SK-N-SH (cell line): ENCODE measurements around the gene OR2B3. TPM values are rescaled to one million over a fixed set of nuclear protein-coding genes. Genes with fewer than 3 reads are reported as not detected.

Experiments used
- CTCF ChIA-PET: fragments of 300-600, 350-600 bp; formaldehyde crosslinking; extraction: SDS; loops from one replicate; lab custom pipeline; 2021; lab: Yijun Ruan, JAX
- POLR2A ChIA-PET: fragments of 350-600 bp; sonication (Branson Sonifier 250); formaldehyde crosslinking; extraction: SDS; loops from one replicate; lab custom pipeline; 2020; ENCODE audit warnings: antibody characterized with exemption, inconsistent platforms; lab: Yijun Ruan, JAX
- DNase-seq: peaks from one replicate; pipeline ENCODE4 v3.0.0; 2012
- H2AFZ ChIP-seq: fragments of 200-600 bp; sonication (generic); 2 replicates; pipeline ENCODE4 v1.8.1; 2016; ENCODE audit warnings: antibody characterized with exemption, mild to moderate bottlenecking, low read depth
- H3F3A ChIP-seq: fragments of 200-600 bp; sonication (generic); replicated peaks from 2 replicates; pipeline ENCODE3; 2016; ENCODE audit warnings: antibody characterized with exemption, mild to moderate bottlenecking; ENCODE audit not compliant: insufficient read depth
- H3K27ac ChIP-seq, 2 experiments: fragments of 200-500 bp in 1 of 2; fragments of 200-600 bp in 1 of 2; sonication (Bioruptor generic) in 1 of 2; sonication (generic), shearing (Covaris generic) in 1 of 2; 2 replicates each; pipeline versions ENCODE4 v1.5.1 to v1.6.1; 2014 to 2016; ENCODE audit warnings: low read depth in 2 of 2, inconsistent platforms in 1 of 2, low read length in 1 of 2, mild to moderate bottlenecking in 1 of 2, mixed read lengths in 1 of 2
- H3K27me3 ChIP-seq: fragments of 200-600 bp; sonication (generic), shearing (Covaris generic); 2 replicates; pipeline ENCODE4 v1.6.1; 2016; ENCODE audit warnings: mixed run types; ENCODE audit not compliant: insufficient read depth
- H3K36me3 ChIP-seq, 2 experiments: fragments of 200-500 bp in 1 of 2; fragments of 200-600 bp in 1 of 2; sonication (Bioruptor generic) in 1 of 2; sonication (generic) in 1 of 2; replicated peaks in 1 of 2; 2 replicates each; pipeline versions ENCODE3 to v1.5.1; 2014 to 2016; ENCODE audit warnings: low read length in 1 of 2, mild to moderate bottlenecking in 1 of 2; ENCODE audit not compliant: insufficient read depth in 2 of 2, control insufficient read depth in 1 of 2
- H3K4me1 ChIP-seq, 2 experiments: fragments of 200-500 bp in 1 of 2; fragments of 200-600 bp in 1 of 2; sonication (Bioruptor generic) in 1 of 2; sonication (generic), shearing (Covaris generic) in 1 of 2; 2 replicates each; pipeline versions ENCODE4 v1.5.1 to v1.6.1; 2014 to 2016; ENCODE audit warnings: low read depth in 1 of 2, low read length in 1 of 2, mixed run types in 1 of 2; ENCODE audit not compliant: insufficient read depth in 2 of 2, control insufficient read depth in 1 of 2
- H3K4me2 ChIP-seq: fragments of 200-600 bp; sonication (generic), shearing (Covaris generic); 2 replicates; pipeline ENCODE4 v1.6.1; 2017; ENCODE audit warnings: mixed run types
- H3K4me3 ChIP-seq, 2 experiments: fragments of 200-500 bp in 1 of 2; fragments of 200-600 bp in 1 of 2; sonication (Bioruptor generic) in 1 of 2; sonication (generic), shearing (Covaris generic) in 1 of 2; 2 replicates each; pipeline versions ENCODE4 v1.5.1 to v1.8.1; 2014 to 2016; ENCODE audit warnings: low read depth in 2 of 2, inconsistent platforms in 1 of 2, low read length in 1 of 2, mild to moderate bottlenecking in 1 of 2, mixed read lengths in 1 of 2, moderate library complexity in 1 of 2
- H3K79me2 ChIP-seq: fragments of 200-600 bp; sonication (generic); 2 replicates; pipeline ENCODE4 v1.8.1; 2017; ENCODE audit warnings: mild to moderate bottlenecking; ENCODE audit not compliant: insufficient read depth
- H3K9ac ChIP-seq: fragments of 200-600 bp; sonication (generic); 2 replicates; pipeline ENCODE4 v1.6.1; 2017; ENCODE audit warnings: mixed run types
- H3K9me2 ChIP-seq: fragments of 200-600 bp; sonication (generic); 2 replicates; pipeline ENCODE4 v1.6.1; 2017; ENCODE audit warnings: mixed run types
- H3K9me3 ChIP-seq: fragments of 200-600 bp; sonication (generic); 2 replicates; pipeline ENCODE4 v1.6.1; 2017; ENCODE audit warnings: mixed run types, mild to moderate bottlenecking, moderate library complexity
- H4K20me1 ChIP-seq: fragments of 200-600 bp; sonication (generic); 2 replicates; pipeline ENCODE4 v1.6.1; 2017; ENCODE audit warnings: mild to moderate bottlenecking, mixed run types; ENCODE audit not compliant: insufficient read depth
- CHD2 ChIP-seq: fragments of 150-350 bp; IDR thresholded peaks from 2 replicates; pipeline ENCODE4 v1.6.1; 2018; ENCODE audit warnings: low read length; ENCODE audit not compliant: partially characterized antibody
- ELF1 ChIP-seq: IDR thresholded peaks from 2 replicates; pipeline ENCODE4 v1.4.0; 2012
- FOXJ3 ChIP-seq: sonication (generic); formaldehyde crosslinking; IDR thresholded peaks from 2 replicates; pipeline ENCODE4 v1.5.1; 2020; ENCODE audit warnings: mild to moderate bottlenecking, missing genetic modification reagents
- GABPA ChIP-seq: IDR thresholded peaks from 2 replicates; pipeline ENCODE4 v1.4.0; 2012; ENCODE audit warnings: low read depth, mild to moderate bottlenecking
- GATA2 ChIP-seq: sonication (generic); formaldehyde crosslinking; IDR thresholded peaks from 2 replicates; pipeline ENCODE4 v1.5.0; 2020; ENCODE audit warnings: mild to moderate bottlenecking, missing genetic modification reagents
- JUND ChIP-seq: IDR thresholded peaks from 2 replicates; pipeline ENCODE4 v1.4.0; 2012
- MAX ChIP-seq: IDR thresholded peaks from 2 replicates; pipeline ENCODE4 v1.4.0; 2012; ENCODE audit warnings: low read depth
- MEF2A ChIP-seq: IDR thresholded peaks from 2 replicates; pipeline ENCODE4 v1.4.0; 2012; ENCODE audit warnings: low read depth, borderline replicate concordance
- MXI1 ChIP-seq: IDR thresholded peaks from 2 replicates; pipeline ENCODE4 v1.6.1; 2012; ENCODE audit warnings: mild to moderate bottlenecking, low read depth, low read length, improper control_type of control experiment
- NFIC ChIP-seq: IDR thresholded peaks from 2 replicates; pipeline ENCODE4 v1.4.0; 2012; ENCODE audit warnings: borderline replicate concordance
- NRF1 ChIP-seq: IDR thresholded peaks from 2 replicates; pipeline ENCODE4 v1.6.1; 2012; ENCODE audit warnings: low read depth, mild to moderate bottlenecking, low read length
- POLR2AphosphoS5 ChIP-seq: IDR thresholded peaks from 2 replicates; pipeline ENCODE4 v1.6.1; 2012; ENCODE audit warnings: low read depth, low read length
- RAD21 ChIP-seq: IDR thresholded peaks from 2 replicates; pipeline ENCODE4 v1.6.1; 2012; ENCODE audit warnings: mild to moderate bottlenecking, low read length
- RCOR1 ChIP-seq: fragments of 150-350 bp; IDR thresholded peaks from 2 replicates; pipeline ENCODE4 v1.6.1; 2017; ENCODE audit warnings: antibody characterized with exemption, low read length
- SMC3 ChIP-seq: IDR thresholded peaks from 2 replicates; pipeline ENCODE4 v1.6.1; 2012; ENCODE audit warnings: low read depth, low read length, improper control_type of control experiment
- TCF12 ChIP-seq: IDR thresholded peaks from 2 replicates; pipeline ENCODE4 v1.4.0; 2012
- WGBS: methylation state at CpG from one replicate; pipeline ENCODE4 v1.1.6; 2017; ENCODE audit warnings: low lambda C conversion rate; 5-methylcytosine and 5-hydroxymethylcytosine counted together
- polyA plus RNA-seq, 3 experiments: library from polyadenylated mRNA; depleted of rRNA; stranded (reverse); fragments of >200 nt; gene quantifications; 2 replicates each; pipeline ENCODE4 v1.2.3, GENCODE V29; 2012
- TF ChIP-seq, protein P1 (sequence below): IDR thresholded peaks from 2 replicates; pipeline ENCODE4; 2012
- TF ChIP-seq, protein P2 (sequence below): fragments of 200-600 bp; sonication (generic); IDR thresholded peaks from 2 replicates; pipeline ENCODE4 v1.6.1; 2017; ENCODE audit warnings: antibody characterized with exemption, mild to moderate bottlenecking, moderate library complexity

OR2B3 gene
- polyA plus RNA-seq, 1 of the 3 experiments (the other 2 are of a cell fraction), result not detected

DNA sequence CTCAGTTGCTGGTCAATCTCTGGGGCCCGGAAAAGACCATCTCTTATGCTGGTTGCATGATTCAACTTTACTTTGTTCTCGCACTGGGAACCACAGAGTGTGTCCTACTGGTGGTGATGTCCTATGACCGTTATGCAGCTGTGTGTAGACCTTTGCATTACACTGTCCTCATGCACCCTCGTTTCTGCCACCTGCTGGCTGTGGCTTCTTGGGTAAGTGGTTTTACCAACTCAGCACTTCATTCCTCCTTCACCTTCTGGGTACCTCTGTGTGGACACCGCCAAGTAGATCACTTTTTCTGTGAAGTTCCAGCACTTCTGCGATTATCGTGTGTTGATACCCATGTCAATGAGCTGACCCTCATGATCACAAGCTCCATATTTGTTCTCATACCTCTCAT lies 25.0 kb upstream of the OR2B3 start:
- WGBS, result 10% methylated on average over 7 of the region's 7 CpGs
- H3K79me2 ChIP-seq, result no peaks in the 10 kb centered on the region
- no peaks in the 10 kb centered on the region for H4K20me1 ChIP-seq
- H3K9me3 ChIP-seq, result no peaks in the 10 kb centered on the region
- H2AFZ ChIP-seq, result no peak overlapping the region
- no peak for DNase-seq
- H3K9ac ChIP-seq, result no peak overlapping the region
- H3K9me2 ChIP-seq, result no peaks in the 10 kb centered on the region
- ChIA-PET CTCF (no interaction called here), POLR2A (no interaction called here)
- H3K4me1 ChIP-seq, result no peaks in the 10 kb centered on the region
- no peaks in the 10 kb centered on the region for H3K36me3 ChIP-seq
- no peaks in the 10 kb centered on the region for H3K27me3 ChIP-seq
- TF ChIP-seq MXI1 (no peak), FOXJ3 (CRISPR knock-in tag) (no peak), NFIC (no peak), GATA2 (CRISPR knock-in tag) (no peak), RAD21 (no peak), NRF1 (no peak), TCF12 (no peak)
- no peak overlapping the region for H3K27ac ChIP-seq
- no peak overlapping the region for H3K4me3 ChIP-seq
- no peak overlapping the region for H3K4me2 ChIP-seq
- no peaks in the 10 kb centered on the region for H3F3A ChIP-seq

DNA sequence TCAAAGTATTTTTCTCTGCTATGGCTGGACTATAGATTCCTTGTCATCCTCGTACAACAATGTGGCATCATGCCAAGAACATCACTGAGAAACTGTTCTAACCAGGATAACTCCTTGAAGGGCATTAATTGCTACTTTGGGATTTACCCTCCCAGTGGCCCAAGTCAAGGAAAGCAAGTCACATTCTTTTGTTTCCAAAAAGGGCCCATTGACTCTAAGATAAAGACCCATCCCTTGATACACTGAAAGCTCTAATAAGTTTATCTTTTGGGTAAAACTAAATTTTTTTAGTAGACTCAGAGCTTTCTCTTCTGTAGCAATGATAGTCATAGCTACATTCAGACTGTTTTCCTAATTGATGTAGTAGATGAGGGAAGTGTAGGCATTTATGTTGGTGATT lies 20.6 kb upstream of the OR2B3 start, which contains the start of gene OR2J3:
Gene OR2J3, plus strand, starts transcription at position 301 of the 400 bp plus-strand sequence. CDS start 3,833 bp downstream, outside the sequence.
- Histone ChIP-seq H3K9ac (no peak within 1 kb of the TSS), H3K4me3 (no peak within 1 kb of the TSS), H3K9me3 (no peaks in the 10 kb centered on the region), H4K20me1 (no peaks in the 10 kb centered on the region), H2AFZ (no peak within 1 kb of the TSS), H3K9me2 (no peaks in the 10 kb centered on the region), H3K27ac (no peak within 1 kb of the TSS), H3K4me1 (no peaks in the 10 kb centered on the region), H3K79me2 (no peaks in the 10 kb centered on the region), H3K27me3 (no peaks in the 10 kb centered on the region), H3K36me3 (no peaks in the 10 kb centered on the region), H3K4me2 (no peak within 1 kb of the TSS), H3F3A (no peaks in the 10 kb centered on the region)
- DNase-seq, result no peak
- POLR2A ChIA-PET, result no interaction called here
- 7% methylated on average over 1 of the region's 1 CpG for WGBS
- TF ChIP-seq FOXJ3 (CRISPR knock-in tag), result no peak
- TF ChIP-seq NFIC, result no peak
- TF ChIP-seq MXI1, result no peak
- no peak for TF ChIP-seq GATA2 (CRISPR knock-in tag)
- TF ChIP-seq POLR2AphosphoS5, result no peak
- no peak for TF ChIP-seq RCOR1
- TF ChIP-seq, protein P1, sequence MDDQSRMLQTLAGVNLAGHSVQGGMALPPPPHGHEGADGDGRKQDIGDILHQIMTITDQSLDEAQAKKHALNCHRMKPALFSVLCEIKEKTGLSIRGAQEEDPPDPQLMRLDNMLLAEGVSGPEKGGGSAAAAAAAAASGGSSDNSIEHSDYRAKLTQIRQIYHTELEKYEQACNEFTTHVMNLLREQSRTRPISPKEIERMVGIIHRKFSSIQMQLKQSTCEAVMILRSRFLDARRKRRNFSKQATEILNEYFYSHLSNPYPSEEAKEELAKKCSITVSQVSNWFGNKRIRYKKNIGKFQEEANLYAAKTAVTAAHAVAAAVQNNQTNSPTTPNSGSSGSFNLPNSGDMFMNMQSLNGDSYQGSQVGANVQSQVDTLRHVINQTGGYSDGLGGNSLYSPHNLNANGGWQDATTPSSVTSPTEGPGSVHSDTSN, result no peak
- no peak for TF ChIP-seq CHD2
- TF ChIP-seq MAX, result no peak
- TF ChIP-seq GABPA, result no peak
- TF ChIP-seq JUND, result no peak
- TF ChIP-seq, protein P2, sequence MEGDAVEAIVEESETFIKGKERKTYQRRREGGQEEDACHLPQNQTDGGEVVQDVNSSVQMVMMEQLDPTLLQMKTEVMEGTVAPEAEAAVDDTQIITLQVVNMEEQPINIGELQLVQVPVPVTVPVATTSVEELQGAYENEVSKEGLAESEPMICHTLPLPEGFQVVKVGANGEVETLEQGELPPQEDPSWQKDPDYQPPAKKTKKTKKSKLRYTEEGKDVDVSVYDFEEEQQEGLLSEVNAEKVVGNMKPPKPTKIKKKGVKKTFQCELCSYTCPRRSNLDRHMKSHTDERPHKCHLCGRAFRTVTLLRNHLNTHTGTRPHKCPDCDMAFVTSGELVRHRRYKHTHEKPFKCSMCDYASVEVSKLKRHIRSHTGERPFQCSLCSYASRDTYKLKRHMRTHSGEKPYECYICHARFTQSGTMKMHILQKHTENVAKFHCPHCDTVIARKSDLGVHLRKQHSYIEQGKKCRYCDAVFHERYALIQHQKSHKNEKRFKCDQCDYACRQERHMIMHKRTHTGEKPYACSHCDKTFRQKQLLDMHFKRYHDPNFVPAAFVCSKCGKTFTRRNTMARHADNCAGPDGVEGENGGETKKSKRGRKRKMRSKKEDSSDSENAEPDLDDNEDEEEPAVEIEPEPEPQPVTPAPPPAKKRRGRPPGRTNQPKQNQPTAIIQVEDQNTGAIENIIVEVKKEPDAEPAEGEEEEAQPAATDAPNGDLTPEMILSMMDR, result no peak
- TF ChIP-seq NRF1, result no peak
- no peak for TF ChIP-seq ELF1
- TF ChIP-seq MEF2A, result no peak
- TF ChIP-seq SMC3, result no peak
- CTCF ChIA-PET, result no interaction called here
